CD14-positive monocyte (primary cell): ENCODE results near the gene TMPRSS3. TPM values are rescaled to one million over a fixed set of nuclear protein-coding genes. Genes with fewer than 3 reads are reported as not detected.

Experiments used
- DNase-seq, 3 donors: peaks; one replicate each; pipeline ENCODE4 v3.0.0-alpha.2; 2011 to 2022
- H2AFZ ChIP-seq: 2 replicates; pipeline ENCODE4 v1.6.0; 2012; ENCODE audit warnings: mild to moderate bottlenecking, low read depth, low read length, inconsistent platforms; ENCODE audit not compliant: insufficient read depth, poor library complexity, severe bottlenecking
- H3K27ac ChIP-seq, 2 donors: 1 replicate in 1 of 2; 2 replicates in 1 of 2; pipeline ENCODE4 v1.5.1; 2012 to 2013; ENCODE audit warnings: low read length in 2 of 2, control low read depth in 1 of 2, inconsistent platforms in 1 of 2, low read depth in 1 of 2, mild to moderate bottlenecking in 1 of 2
- H3K27me3 ChIP-seq, 2 donors: one replicate each; pipeline versions ENCODE4 v1.6.0 to v1.6.1; 2011 to 2013; ENCODE audit warnings: low read length in 2 of 2; ENCODE audit not compliant: control insufficient read depth in 2 of 2, insufficient read depth in 2 of 2
- H3K36me3 ChIP-seq, 2 donors: replicated peaks in 1 of 2; 1 replicate in 1 of 2; 2 replicates in 1 of 2; pipeline versions ENCODE4 v1.5.1 to v1.6.1; 2012 to 2013; ENCODE audit warnings: low read length in 2 of 2, control low read depth in 1 of 2, inconsistent platforms in 1 of 2, mild to moderate bottlenecking in 1 of 2; ENCODE audit not compliant: insufficient read depth in 2 of 2, control insufficient read depth in 1 of 2
- H3K4me1 ChIP-seq, 2 donors: 1 replicate in 1 of 2; 2 replicates in 1 of 2; pipeline versions ENCODE4 v1.5.1 to v1.6.1; 2012 to 2013; ENCODE audit warnings: low read length in 2 of 2, control low read depth in 1 of 2, inconsistent platforms in 1 of 2, mild to moderate bottlenecking in 1 of 2, moderate library complexity in 1 of 2; ENCODE audit not compliant: insufficient read depth in 2 of 2, control insufficient read depth in 1 of 2
- H3K4me2 ChIP-seq: replicated peaks from 2 replicates; pipeline ENCODE3; 2012; ENCODE audit warnings: low read length, moderate library complexity, mild to moderate bottlenecking; ENCODE audit not compliant: poor library complexity, severe bottlenecking; ENCODE audit errors: extremely low read depth
- H3K4me3 ChIP-seq, 3 experiments: fragments of 200-600 bp in 1 of 3; sonication (generic) in 1 of 3; replicated peaks in 1 of 3; 1 replicate in 2 of 3; 2 replicates in 1 of 3; pipeline ENCODE4 v1.5.1; 2011 to 2013; ENCODE audit warnings: low read length in 3 of 3, mild to moderate bottlenecking in 3 of 3, control low read depth in 2 of 3, low read depth in 2 of 3, inconsistent platforms in 1 of 3, moderate library complexity in 1 of 3
- H3K79me2 ChIP-seq: 2 replicates; pipeline ENCODE4 v1.6.0; 2012; ENCODE audit warnings: mild to moderate bottlenecking, control low read depth, inconsistent platforms, low read length, moderate library complexity; ENCODE audit not compliant: insufficient read depth
- H3K9ac ChIP-seq: 2 replicates; pipeline ENCODE4 v1.6.0; 2017; ENCODE audit warnings: low read length, mild to moderate bottlenecking; ENCODE audit not compliant: insufficient read depth, poor library complexity, severe bottlenecking
- H3K9me3 ChIP-seq, 2 donors: replicated peaks in 1 of 2; 1 replicate in 1 of 2; 2 replicates in 1 of 2; pipeline versions ENCODE4 v1.5.1 to v1.6.1; 2012 to 2013; ENCODE audit warnings: low read length in 2 of 2, control low read depth in 1 of 2; ENCODE audit not compliant: control insufficient read depth in 1 of 2, insufficient read depth in 1 of 2
- H4K20me1 ChIP-seq: 2 replicates; pipeline ENCODE4 v1.6.0; 2012; ENCODE audit warnings: mild to moderate bottlenecking, low read length, control low read depth, moderate library complexity; ENCODE audit not compliant: insufficient read depth
- H3K27ac Mint-ChIP-seq, 7 donors: one replicate each; pipeline ENCODE4 v1.8.0; 2020; ENCODE audit warnings: mild to moderate bottlenecking in 7 of 7, mixed read lengths in 7 of 7, moderate library complexity in 6 of 7, inconsistent platforms in 2 of 7
- H3K27me3 Mint-ChIP-seq, 3 donors: one replicate each; pipeline ENCODE4 v1.8.0; 2021 to 2022; ENCODE audit warnings: low read depth in 3 of 3, mild to moderate bottlenecking in 3 of 3, mixed read lengths in 3 of 3, moderate library complexity in 3 of 3, inconsistent platforms in 1 of 3
- H3K36me3 Mint-ChIP-seq, 2 donors: one replicate each; pipeline ENCODE4 v1.8.0; 2020; ENCODE audit warnings: mixed read lengths in 2 of 2, inconsistent platforms in 1 of 2, mild to moderate bottlenecking in 1 of 2
- H3K4me1 Mint-ChIP-seq: one replicate; pipeline ENCODE4 v1.8.0; 2020; ENCODE audit warnings: mild to moderate bottlenecking, mixed read lengths
- H3K4me3 Mint-ChIP-seq, 2 donors: one replicate each; pipeline ENCODE4 v1.8.0; 2020; ENCODE audit warnings: mild to moderate bottlenecking in 2 of 2, mixed read lengths in 2 of 2, moderate library complexity in 1 of 2
- H3K9me3 Mint-ChIP-seq, 7 donors: one replicate each; pipeline ENCODE4 v1.8.0; 2020 to 2022; ENCODE audit warnings: mixed read lengths in 7 of 7, mild to moderate bottlenecking in 6 of 7, moderate library complexity in 6 of 7, inconsistent platforms in 2 of 7
- WGBS: methylation state at CpG from one replicate; pipeline ENCODE4 v1.1.5; 2013; ENCODE audit warnings: missing lambda C conversion rate; ENCODE audit not compliant: insufficient coverage; 5-methylcytosine and 5-hydroxymethylcytosine counted together
- intact Hi-C, 2 donors: fragments of 100-400 bp; cut with micrococcal nuclease; formaldehyde crosslinking; loops; one replicate each; pipeline versions ENCODE4 v1.15.0 to v1.15.1; 2023
- polyA plus RNA-seq, 3 donors: library from polyadenylated mRNA; depleted of rRNA in 1 of 3; unstranded in 2 of 3; stranded (reverse) in 1 of 3; fragments of 300-500 nt in 2 of 3; fragments of >200 nt in 1 of 3; fragmentation: Illumina TruSeq in 2 of 3; gene quantifications; 1 replicate in 2 of 3; 2 replicates in 1 of 3; pipeline ENCODE4 v1.2.3, GENCODE V29; 2012 to 2021
- TF ChIP-seq, protein P1 (sequence below): fragments of 200-600 bp; IDR thresholded peaks from one replicate; pipeline ENCODE4 v1.8.0; 2022; ENCODE audit warnings: antibody characterized with exemption, mild to moderate bottlenecking

Gene TMPRSS3
- polyA plus RNA-seq, 3 donors = 0.30 TPM; not detected in 2

DNA sequence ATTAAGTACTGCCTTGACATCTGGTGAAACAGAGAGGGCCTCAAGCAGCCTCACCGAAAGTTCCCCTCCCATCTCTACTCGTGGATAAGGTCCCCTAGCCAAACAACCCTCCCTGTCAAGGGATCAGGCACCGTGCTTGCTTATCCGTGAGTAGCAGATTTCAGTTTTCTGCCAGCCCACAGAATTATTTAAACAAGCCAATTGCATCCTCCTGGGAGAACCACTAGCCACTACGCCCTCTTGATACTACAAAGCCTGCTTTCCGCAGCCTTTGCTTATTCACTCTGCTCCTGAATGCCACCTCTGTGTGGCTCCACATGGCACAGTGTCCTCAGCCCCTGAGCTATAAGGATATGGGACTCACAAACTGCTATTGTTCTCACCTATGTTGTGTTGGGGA is 39.2 kb downstream of the TMPRSS3 start:
- H3K9me3 ChIP-seq = peaks cover 3 to 17% of the 10 kb centered on the region in 2 donors
- H3K36me3 ChIP-seq = no peaks in the 10 kb centered on the region
- no peak overlapping the region for H3K4me2 ChIP-seq
- DNase-seq = no peak
- Mint-ChIP-seq H3K4me3 (no peak overlapping the region), H3K36me3 (no peaks in the 10 kb centered on the region), H3K27me3 (peaks cover 1 to 6% (median 4%) of the 10 kb centered on the region in 3 donors), H3K4me1 (no peaks in the 10 kb centered on the region), H3K27ac (no peak overlapping the region), H3K9me3 (peaks cover 4 to 29% (median 18%) of the 10 kb centered on the region in 7 donors)
- H3K79me2 ChIP-seq = no peaks in the 10 kb centered on the region
- no peaks in the 10 kb centered on the region for H4K20me1 ChIP-seq
- H2AFZ ChIP-seq = no peak overlapping the region
- no peaks in the 10 kb centered on the region for H3K4me1 ChIP-seq
- H3K27me3 ChIP-seq = no peaks in the 10 kb centered on the region
- 86% methylated on average over 6 of the region's 6 CpGs for WGBS
- no peak overlapping the region for H3K9ac ChIP-seq
- TF ChIP-seq, protein P1, sequence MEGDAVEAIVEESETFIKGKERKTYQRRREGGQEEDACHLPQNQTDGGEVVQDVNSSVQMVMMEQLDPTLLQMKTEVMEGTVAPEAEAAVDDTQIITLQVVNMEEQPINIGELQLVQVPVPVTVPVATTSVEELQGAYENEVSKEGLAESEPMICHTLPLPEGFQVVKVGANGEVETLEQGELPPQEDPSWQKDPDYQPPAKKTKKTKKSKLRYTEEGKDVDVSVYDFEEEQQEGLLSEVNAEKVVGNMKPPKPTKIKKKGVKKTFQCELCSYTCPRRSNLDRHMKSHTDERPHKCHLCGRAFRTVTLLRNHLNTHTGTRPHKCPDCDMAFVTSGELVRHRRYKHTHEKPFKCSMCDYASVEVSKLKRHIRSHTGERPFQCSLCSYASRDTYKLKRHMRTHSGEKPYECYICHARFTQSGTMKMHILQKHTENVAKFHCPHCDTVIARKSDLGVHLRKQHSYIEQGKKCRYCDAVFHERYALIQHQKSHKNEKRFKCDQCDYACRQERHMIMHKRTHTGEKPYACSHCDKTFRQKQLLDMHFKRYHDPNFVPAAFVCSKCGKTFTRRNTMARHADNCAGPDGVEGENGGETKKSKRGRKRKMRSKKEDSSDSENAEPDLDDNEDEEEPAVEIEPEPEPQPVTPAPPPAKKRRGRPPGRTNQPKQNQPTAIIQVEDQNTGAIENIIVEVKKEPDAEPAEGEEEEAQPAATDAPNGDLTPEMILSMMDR = no peak
- no peak overlapping the region for H3K4me3 ChIP-seq
- no peak overlapping the region for H3K27ac ChIP-seq
- intact Hi-C loops = no loop called here

DNA sequence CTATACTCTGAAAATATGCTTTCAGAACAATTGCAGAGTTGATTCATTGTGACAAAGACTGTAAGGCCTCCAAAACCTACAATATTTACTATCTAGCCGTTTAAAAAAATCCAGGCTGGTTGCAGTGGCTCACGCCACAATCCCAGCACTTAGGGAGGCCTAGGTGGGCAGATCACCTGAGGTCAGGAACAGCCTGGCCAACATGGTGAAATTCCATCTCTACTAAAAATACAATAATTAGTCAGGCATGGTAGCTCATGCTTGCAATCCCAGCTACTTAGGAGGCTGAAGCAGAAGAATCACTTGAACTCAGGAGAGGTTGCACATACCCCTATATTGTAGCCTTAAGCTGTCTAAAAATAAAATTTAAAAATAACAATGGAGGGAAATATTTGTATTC is 39.8 kb downstream of the TMPRSS3 start:
- whole genome bisulfite sequencing = no CpG with 5 or more reads among the region's 2 CpGs

More for the DNA sequence above, 39.8 kb downstream of the TMPRSS3 start:
- Histone ChIP-seq H3K4me3 (no peak overlapping the region), H3K79me2 (no peaks in the 10 kb centered on the region), H3K4me1 (no peaks in the 10 kb centered on the region), H3K4me2 (no peak overlapping the region), H3K27me3 (no peaks in the 10 kb centered on the region), H3K36me3 (no peaks in the 10 kb centered on the region), H3K9ac (no peak overlapping the region), H4K20me1 (no peaks in the 10 kb centered on the region), H3K27ac (no peak overlapping the region), H2AFZ (no peak overlapping the region), H3K9me3 (peaks cover 3 to 17% of the 10 kb centered on the region in 2 donors)
- intact Hi-C loops = no loop called here
- no peak for DNase-seq
- no peaks in the 10 kb centered on the region for H3K36me3 Mint-ChIP-seq
- H3K4me3 Mint-ChIP-seq = no peak overlapping the region
- H3K4me1 Mint-ChIP-seq = no peaks in the 10 kb centered on the region
- TF ChIP-seq, protein P1 = no peak
- peaks cover 4 to 29% (median 18%) of the 10 kb centered on the region in 7 donors for H3K9me3 Mint-ChIP-seq
- no peak overlapping the region for H3K27ac Mint-ChIP-seq
- H3K27me3 Mint-ChIP-seq = peaks cover 1 to 6% (median 3%) of the 10 kb centered on the region in 3 donors
